ENCODE data around the gene IDUA.

DNA sequence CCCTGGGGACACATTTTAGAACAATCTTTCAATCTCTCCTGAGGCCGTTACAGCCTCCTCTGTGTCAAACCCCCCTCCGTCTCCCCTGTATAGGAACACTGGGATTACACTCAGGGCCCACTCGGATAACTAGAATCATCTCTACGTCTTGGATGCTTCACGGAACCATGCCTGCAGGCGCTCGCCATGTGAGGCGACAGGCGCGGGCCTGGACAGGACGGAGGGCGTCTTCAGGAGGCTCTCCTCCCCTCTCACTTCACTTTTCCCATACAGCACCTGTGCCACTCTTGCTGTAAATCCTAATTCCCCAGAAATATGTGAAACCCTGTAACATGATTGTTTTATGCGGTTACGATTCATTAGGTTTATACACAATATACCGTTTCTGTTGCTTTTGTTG lies 4.0 kb upstream of the IDUA start:
- TF ChIP-seq, protein P1, sequence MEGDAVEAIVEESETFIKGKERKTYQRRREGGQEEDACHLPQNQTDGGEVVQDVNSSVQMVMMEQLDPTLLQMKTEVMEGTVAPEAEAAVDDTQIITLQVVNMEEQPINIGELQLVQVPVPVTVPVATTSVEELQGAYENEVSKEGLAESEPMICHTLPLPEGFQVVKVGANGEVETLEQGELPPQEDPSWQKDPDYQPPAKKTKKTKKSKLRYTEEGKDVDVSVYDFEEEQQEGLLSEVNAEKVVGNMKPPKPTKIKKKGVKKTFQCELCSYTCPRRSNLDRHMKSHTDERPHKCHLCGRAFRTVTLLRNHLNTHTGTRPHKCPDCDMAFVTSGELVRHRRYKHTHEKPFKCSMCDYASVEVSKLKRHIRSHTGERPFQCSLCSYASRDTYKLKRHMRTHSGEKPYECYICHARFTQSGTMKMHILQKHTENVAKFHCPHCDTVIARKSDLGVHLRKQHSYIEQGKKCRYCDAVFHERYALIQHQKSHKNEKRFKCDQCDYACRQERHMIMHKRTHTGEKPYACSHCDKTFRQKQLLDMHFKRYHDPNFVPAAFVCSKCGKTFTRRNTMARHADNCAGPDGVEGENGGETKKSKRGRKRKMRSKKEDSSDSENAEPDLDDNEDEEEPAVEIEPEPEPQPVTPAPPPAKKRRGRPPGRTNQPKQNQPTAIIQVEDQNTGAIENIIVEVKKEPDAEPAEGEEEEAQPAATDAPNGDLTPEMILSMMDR (IDR thresholded peaks at IDR 0.05): no peak
- TF ChIP-seq ZFX (IDR thresholded peaks at IDR 0.05; ENCODE audit: borderline replicate concordance): no peak
